Measurements from ENCODE around the gene U2AF2. TPM values are rescaled to one million over a fixed set of nuclear protein-coding genes. Genes with fewer than 3 reads are reported as not detected.

The U2AF2 gene
- total RNA-seq, 1 donor from 2014 or later, result 140 TPM

GRCh38 chr19:55674841-55675660 is 20.2 kb downstream of the U2AF2 start, which contains the start of gene EPN1:
TSS of gene EPN1 (plus strand) at chr19:55675226. CDS start at chr19:55678628, 3,402 bp downstream.
- no peaks in the 10 kb centered on the region for H3K27me3 ChIP-seq (ENCODE audit: control insufficient read depth, insufficient read depth, low read length)
- peak within 1 kb of the TSS; percentile 79 for H3K4me3 ChIP-seq (ENCODE audit: low read depth, low read length)
- H3K36me3 ChIP-seq (ENCODE audit: control insufficient read depth, insufficient read depth, low read length), result peaks cover 25% of the 10 kb centered on the region
- TF ChIP-seq CTCF (IDR thresholded peaks at IDR 0.05; ENCODE audit: insufficient read depth, low read length, severe bottlenecking), result no peak
- FAIRE-seq, result no peak
- DNase-seq (ENCODE audit: low read depth), result peak; percentile 86

- FAIRE-seq, result no peak
- H3K4me3 ChIP-seq (ENCODE audit: low read depth, low read length), result peak overlapping the region; percentile 79
- no peaks in the 10 kb centered on the region for H3K27me3 ChIP-seq (ENCODE audit: control insufficient read depth, insufficient read depth, low read length)
Measured at GRCh38 chr19:55675661-55676354, 21.0 kb downstream of the U2AF2 start.

GRCh38 chr19:55676383-55676782 is 21.5 kb downstream of the U2AF2 start:
- Histone ChIP-seq H3K36me3 (ENCODE audit: control insufficient read depth, insufficient read depth, low read length) (peaks cover 22% of the 10 kb centered on the region), H3K27me3 (ENCODE audit: control insufficient read depth, insufficient read depth, low read length) (no peaks in the 10 kb centered on the region), H3K4me3 (ENCODE audit: low read depth, low read length) (peak overlapping the region; percentile 79)
- FAIRE-seq (no peak), DNase-seq (ENCODE audit: low read depth) (peak; percentile 30)
- TF ChIP-seq CTCF (IDR thresholded peaks at IDR 0.05; ENCODE audit: insufficient read depth, low read length, severe bottlenecking), result peak; percentile 9

More at GRCh38 chr19:55675661-55676354, 21.0 kb downstream of the U2AF2 start:
- peaks cover 21% of the 10 kb centered on the region for H3K36me3 ChIP-seq (ENCODE audit: control insufficient read depth, insufficient read depth, low read length)
- TF ChIP-seq CTCF (IDR thresholded peaks at IDR 0.05; ENCODE audit: insufficient read depth, low read length, severe bottlenecking), result no peak
- DNase-seq (ENCODE audit: low read depth), result peak; percentile 4

GRCh38 chr19:55676889-55677505 is 22.2 kb downstream of the U2AF2 start:
- peak; percentile 65 for DNase-seq (ENCODE audit: low read depth)
- Histone ChIP-seq H3K4me3 (ENCODE audit: low read depth, low read length) (no peak overlapping the region), H3K27me3 (ENCODE audit: control insufficient read depth, insufficient read depth, low read length) (no peaks in the 10 kb centered on the region), H3K36me3 (ENCODE audit: control insufficient read depth, insufficient read depth, low read length) (peaks cover 22% of the 10 kb centered on the region)
- FAIRE-seq, result no peak
- no peak for TF ChIP-seq CTCF (IDR thresholded peaks at IDR 0.05; ENCODE audit: insufficient read depth, low read length, severe bottlenecking)

GRCh38 chr19:55677572-55678028 is 22.8 kb downstream of the U2AF2 start:
- no peak for DNase-seq (ENCODE audit: low read depth)
- no peak overlapping the region for H3K4me3 ChIP-seq (ENCODE audit: low read depth, low read length)
- FAIRE-seq, result no peak
- H3K36me3 ChIP-seq (ENCODE audit: control insufficient read depth, insufficient read depth, low read length), result peaks cover 25% of the 10 kb centered on the region
- no peaks in the 10 kb centered on the region for H3K27me3 ChIP-seq (ENCODE audit: control insufficient read depth, insufficient read depth, low read length)
- no peak for TF ChIP-seq CTCF (IDR thresholded peaks at IDR 0.05; ENCODE audit: insufficient read depth, low read length, severe bottlenecking)
